Upper lobe of left lung (tissue), 6 donors: ENCODE data around the gene ZNF678. TPM values are rescaled to one million over a fixed set of nuclear protein-coding genes. Genes with fewer than 3 reads are reported as not detected.

ENCODE experiments used
- ATAC-seq, 2 donors: fragments of 200-7000 bp; cut with Tn5 transposase; one replicate each; pipeline ENCODE4 v1.9.1; 2022; ENCODE audit warnings: mild to moderate bottlenecking in 2 of 2, moderate library complexity in 2 of 2; ENCODE audit not compliant: low FRiP score in 2 of 2
- DNase-seq, 2 donors: peaks; one replicate each; pipeline ENCODE4 v3.0.0-alpha.2; 2019 to 2020
- H3K27ac ChIP-seq, 4 donors: fragments of 200-600 bp; sonication (generic); one replicate each; pipeline ENCODE4 v1.5.1; 2016 to 2019
- H3K27me3 ChIP-seq, 4 donors: fragments of 200-600 bp; sonication (generic); one replicate each; pipeline ENCODE4 v1.5.1; 2017 to 2019
- H3K36me3 ChIP-seq, 4 donors: fragments of 200-600 bp; sonication (generic); one replicate each; pipeline ENCODE4 v1.5.1; 2016 to 2019
- H3K4me1 ChIP-seq, 4 donors: fragments of 200-600 bp; sonication (generic); one replicate each; pipeline ENCODE4 v1.5.1; 2018 to 2019
- H3K4me3 ChIP-seq, 4 donors: fragments of 200-600 bp; sonication (generic); one replicate each; pipeline ENCODE4 v1.5.1; 2017 to 2019; ENCODE audit warnings: mild to moderate bottlenecking in 2 of 4, moderate library complexity in 1 of 4
- H3K9me3 ChIP-seq, 4 donors: fragments of 200-600 bp; sonication (generic); one replicate each; pipeline ENCODE4 v1.5.1; 2018 to 2019
- EP300 ChIP-seq, 4 donors: sonication (generic); formaldehyde crosslinking; IDR thresholded peaks; one replicate each; pipeline ENCODE4 v1.5.1; 2017; ENCODE audit warnings: antibody characterized with exemption in 4 of 4, control low read depth in 2 of 4
- POLR2A ChIP-seq, 4 donors: fragments of 450-650 bp; IDR thresholded peaks; one replicate each; pipeline ENCODE4 v1.5.1; 2016 to 2017; ENCODE audit warnings: antibody characterized with exemption in 4 of 4, mild to moderate bottlenecking in 2 of 4
- POLR2AphosphoS5 ChIP-seq, 2 donors: sonication (generic); formaldehyde crosslinking; IDR thresholded peaks; one replicate each; pipeline ENCODE4 v1.5.1; 2017; ENCODE audit warnings: antibody characterized with exemption in 2 of 2
- WGBS, 2 donors: methylation state at CpG; one replicate each; pipeline ENCODE4 v1.1.5; 2017 to 2018; 5-methylcytosine and 5-hydroxymethylcytosine counted together
- total RNA-seq, 6 donors: library from RNA; depleted of rRNA in 4 of 6; stranded (reverse); fragments of >200 nt in 4 of 6; gene quantifications; one replicate each; pipeline versions ENCODE4 v1.1.0 to v1.2.1, GENCODE V29; 2016 to 2021
- TF ChIP-seq, protein P1 (sequence below), 6 experiments: fragments of 450-650 bp in 4 of 6; fragments of 200-600 bp in 2 of 6; sonication (generic) in 2 of 6; IDR thresholded peaks; one replicate each; pipeline ENCODE4 v1.5.1; 2016 to 2019; ENCODE audit warnings: antibody characterized with exemption in 6 of 6
- donor health status: DM: no; HTN: no; CAD: no; lungs with moderate emphysema.
- donor health status: DM: no; HTN: yes; CAD: no; lungs with severe emphysema.

The ZNF678 gene
- total RNA-seq, 6 donors from 2014 or later, result 3.9 to 50.3 (median 7.8) TPM

DNA sequence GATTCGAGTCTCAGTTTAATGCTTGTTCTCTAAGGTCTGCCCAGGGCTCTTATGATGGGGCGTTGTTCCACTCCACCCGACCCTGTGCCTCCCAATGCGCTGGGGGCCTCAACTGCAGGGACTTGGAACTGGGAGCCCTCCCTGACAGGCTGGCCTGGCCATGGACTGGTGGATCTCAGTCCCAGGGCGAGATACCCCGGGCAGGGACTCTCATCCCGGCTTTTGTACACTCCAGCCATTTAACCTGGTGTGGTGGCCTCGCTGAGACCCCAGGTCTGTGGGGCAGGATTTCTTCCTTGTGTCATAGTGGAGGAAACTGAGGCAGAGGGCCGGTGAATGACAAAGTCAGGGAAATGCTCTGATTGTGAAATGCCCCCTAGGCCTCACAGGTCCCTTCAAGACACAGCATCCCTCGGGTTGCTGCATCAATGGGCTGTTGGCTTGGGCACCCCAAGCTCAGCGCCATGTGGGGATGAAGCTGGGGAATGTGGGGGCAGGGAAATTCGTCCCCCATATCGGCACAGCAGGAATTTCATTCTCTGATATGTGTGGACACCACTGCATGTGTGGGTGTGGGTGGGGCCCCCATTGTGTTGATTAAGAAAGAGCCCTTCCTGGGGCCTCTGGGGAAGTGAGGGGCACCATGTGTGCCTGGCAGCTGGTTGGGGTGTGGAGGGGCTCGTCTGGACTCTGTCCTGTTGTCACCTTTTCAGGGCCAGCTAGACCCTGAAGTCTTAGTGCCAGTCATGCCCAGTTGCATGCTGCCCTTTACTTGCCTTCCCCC, 19.9 kb upstream of the ZNF678 start:
- Histone ChIP-seq H3K9me3 (peaks cover 0 to under 1% (median 0%) of the 10 kb centered on the region in 4 donors), H3K4me3 (no peak overlapping the region), H3K4me1 (peaks cover 3 to 18% (median 9%) of the 10 kb centered on the region in 4 donors), H3K36me3 (no peaks in the 10 kb centered on the region), H3K27me3 (no peaks in the 10 kb centered on the region), H3K27ac (peak overlapping the region in 2 of 4 donors; percentile 83 to 89)
- TF ChIP-seq, protein P1, sequence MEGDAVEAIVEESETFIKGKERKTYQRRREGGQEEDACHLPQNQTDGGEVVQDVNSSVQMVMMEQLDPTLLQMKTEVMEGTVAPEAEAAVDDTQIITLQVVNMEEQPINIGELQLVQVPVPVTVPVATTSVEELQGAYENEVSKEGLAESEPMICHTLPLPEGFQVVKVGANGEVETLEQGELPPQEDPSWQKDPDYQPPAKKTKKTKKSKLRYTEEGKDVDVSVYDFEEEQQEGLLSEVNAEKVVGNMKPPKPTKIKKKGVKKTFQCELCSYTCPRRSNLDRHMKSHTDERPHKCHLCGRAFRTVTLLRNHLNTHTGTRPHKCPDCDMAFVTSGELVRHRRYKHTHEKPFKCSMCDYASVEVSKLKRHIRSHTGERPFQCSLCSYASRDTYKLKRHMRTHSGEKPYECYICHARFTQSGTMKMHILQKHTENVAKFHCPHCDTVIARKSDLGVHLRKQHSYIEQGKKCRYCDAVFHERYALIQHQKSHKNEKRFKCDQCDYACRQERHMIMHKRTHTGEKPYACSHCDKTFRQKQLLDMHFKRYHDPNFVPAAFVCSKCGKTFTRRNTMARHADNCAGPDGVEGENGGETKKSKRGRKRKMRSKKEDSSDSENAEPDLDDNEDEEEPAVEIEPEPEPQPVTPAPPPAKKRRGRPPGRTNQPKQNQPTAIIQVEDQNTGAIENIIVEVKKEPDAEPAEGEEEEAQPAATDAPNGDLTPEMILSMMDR (IDR thresholded peaks at IDR 0.05), result no peak
- TF ChIP-seq POLR2A (IDR thresholded peaks at IDR 0.05) (no peak), POLR2AphosphoS5 (IDR thresholded peaks at IDR 0.05) (no peak), EP300 (IDR thresholded peaks at IDR 0.05) (no peak)
- WGBS, 2 donors, result 87% methylated on average over 10 to 13 of the region's 14 CpGs
- ATAC-seq (no peak), DNase-seq (no peak)

DNA sequence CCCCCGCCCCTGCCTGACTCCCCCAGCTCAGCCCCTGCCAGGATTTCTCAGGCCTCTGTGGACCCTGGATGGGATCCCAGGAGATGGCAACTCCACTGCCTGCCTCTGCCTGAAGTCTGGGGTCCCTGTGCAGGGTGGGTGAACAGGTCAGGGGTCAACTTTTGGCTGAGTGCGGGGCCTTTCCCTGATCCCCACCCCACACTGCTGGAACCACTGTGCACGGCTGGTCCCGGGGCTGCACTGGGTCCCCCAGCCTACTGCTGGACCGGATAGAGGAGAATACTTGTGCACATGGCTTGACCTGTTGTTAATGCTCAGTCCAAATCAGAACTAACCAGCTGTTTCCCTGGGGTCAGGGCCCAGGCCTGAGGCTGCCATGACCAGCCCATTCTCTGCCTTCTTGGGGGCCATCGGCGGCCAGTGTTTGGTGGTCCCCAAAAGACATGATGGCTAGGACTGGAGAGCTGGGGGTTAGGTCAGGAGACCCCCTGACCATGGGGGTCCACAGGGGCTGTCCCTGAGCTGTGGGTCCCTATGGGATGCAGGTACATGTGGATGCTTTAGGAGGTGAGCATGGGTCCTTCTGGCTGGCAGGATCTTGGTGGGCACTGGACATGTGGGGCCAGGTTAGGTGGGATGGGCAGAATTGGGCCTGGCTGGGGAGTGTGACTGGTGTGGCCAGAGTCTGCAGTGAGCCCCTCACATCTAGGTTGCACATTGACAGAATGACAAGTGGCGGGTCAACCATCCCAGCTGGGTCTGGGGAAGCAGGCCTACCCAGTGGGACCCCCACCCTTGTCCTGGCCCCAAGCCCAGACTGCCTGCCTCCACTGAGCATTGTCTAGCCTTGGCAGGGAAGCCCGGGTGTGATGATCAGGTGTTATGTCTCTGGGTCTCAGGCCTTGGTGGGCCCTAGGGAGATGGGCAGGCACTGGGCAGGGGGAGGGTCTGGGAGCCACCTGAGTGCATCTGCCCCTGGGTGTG, 19.0 kb upstream of the ZNF678 start:
- 92 to 94% methylated on average over 2 to 9 of the region's 9 CpGs for WGBS, 2 donors
- H3K36me3 ChIP-seq, result no peaks in the 10 kb centered on the region
- H3K4me3 ChIP-seq, result no peak overlapping the region
- ATAC-seq, result no peak
- peak in 1 of 2 donors; percentile 56 for DNase-seq
- TF ChIP-seq EP300 (IDR thresholded peaks at IDR 0.05), result no peak
- TF ChIP-seq POLR2AphosphoS5 (IDR thresholded peaks at IDR 0.05), result no peak
- TF ChIP-seq, protein P1 (IDR thresholded peaks at IDR 0.05), result no peak
- TF ChIP-seq POLR2A (IDR thresholded peaks at IDR 0.05), result no peak
- H3K27me3 ChIP-seq, result no peaks in the 10 kb centered on the region
- H3K9me3 ChIP-seq, result no peaks in the 10 kb centered on the region
- H3K27ac ChIP-seq, result no peak overlapping the region
- H3K4me1 ChIP-seq, result peaks cover 3 to 18% (median 9%) of the 10 kb centered on the region in 4 donors

DNA sequence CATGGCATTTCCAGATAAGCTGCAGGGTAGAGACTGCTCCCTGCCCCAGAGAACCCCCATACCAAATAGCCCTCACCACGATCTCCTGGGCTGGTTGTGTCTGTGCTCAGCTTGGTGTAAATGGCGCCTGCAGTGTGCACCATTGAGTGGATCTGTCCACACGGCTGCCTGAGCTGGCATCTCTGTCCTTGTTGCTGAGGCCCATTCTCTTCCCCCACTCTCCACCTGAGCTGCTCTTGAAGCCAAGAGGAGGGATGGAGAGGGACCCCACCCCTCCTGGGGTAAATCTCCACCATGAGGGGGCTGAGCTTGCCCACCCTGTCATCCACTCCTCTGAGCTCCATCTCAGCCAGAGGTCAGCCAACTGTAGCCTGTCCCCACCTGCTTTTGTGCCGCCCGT, 18.0 kb upstream of the ZNF678 start:
- ATAC-seq (no peak), DNase-seq (no peak)
- no peaks in the 10 kb centered on the region for H3K36me3 ChIP-seq
- TF ChIP-seq, protein P1 (IDR thresholded peaks at IDR 0.05), result no peak
- no peak for TF ChIP-seq POLR2AphosphoS5 (IDR thresholded peaks at IDR 0.05)
- TF ChIP-seq POLR2A (IDR thresholded peaks at IDR 0.05), result no peak
- no peak for TF ChIP-seq EP300 (IDR thresholded peaks at IDR 0.05)
- no peaks in the 10 kb centered on the region for H3K27me3 ChIP-seq
- H3K4me3 ChIP-seq, result no peak overlapping the region
- 94 to 95% methylated on average over 5 of the region's 5 CpGs for WGBS, 2 donors
- no peak overlapping the region for H3K27ac ChIP-seq
- peaks cover 3 to 18% (median 9%) of the 10 kb centered on the region in 4 donors for H3K4me1 ChIP-seq
- no peaks in the 10 kb centered on the region for H3K9me3 ChIP-seq

DNA sequence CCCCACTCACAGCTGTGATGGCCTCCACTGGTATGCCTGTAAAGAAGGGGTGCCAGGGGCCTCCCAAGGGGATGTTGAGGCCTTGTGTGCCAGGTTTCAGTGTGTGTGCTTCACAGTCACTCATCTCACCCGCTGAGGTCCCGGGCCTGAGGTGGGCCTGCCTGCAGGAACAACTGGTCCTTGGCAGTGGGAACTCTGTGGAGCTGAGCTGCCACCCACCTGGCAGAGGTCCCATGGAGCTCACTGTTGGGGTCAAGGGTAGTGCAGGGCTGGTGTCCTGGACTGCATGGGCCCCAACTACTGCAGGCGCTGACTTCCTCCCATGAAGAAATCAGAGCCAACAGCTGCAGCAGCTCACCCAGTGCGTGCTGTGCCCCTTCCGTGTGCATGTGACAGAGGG, 17.3 kb upstream of the ZNF678 start:
- H3K36me3 ChIP-seq, result no peaks in the 10 kb centered on the region
- H3K27me3 ChIP-seq, result no peaks in the 10 kb centered on the region
- DNase-seq, result peak in 1 of 2 donors; percentile 39
- WGBS, 2 donors, result 79% methylated on average over 5 of the region's 5 CpGs; no CpG with 5 or more reads in 1 of the 2 donors
- ATAC-seq, result no peak
- peaks cover 3 to 18% (median 9%) of the 10 kb centered on the region in 4 donors for H3K4me1 ChIP-seq
- no peak overlapping the region for H3K4me3 ChIP-seq
- TF ChIP-seq EP300 (IDR thresholded peaks at IDR 0.05) (no peak), POLR2AphosphoS5 (IDR thresholded peaks at IDR 0.05) (no peak), POLR2A (IDR thresholded peaks at IDR 0.05) (no peak)
- TF ChIP-seq, protein P1 (IDR thresholded peaks at IDR 0.05), result no peak
- H3K27ac ChIP-seq, result no peak overlapping the region
- H3K9me3 ChIP-seq, result no peaks in the 10 kb centered on the region
